GM12801 (cell line): ENCODE measurements around the gene PVALEF.

Experiments
- CTCF ChIP-seq: IDR thresholded peaks from one replicate; pipeline ENCODE4 v1.5.1; 2011; ENCODE audit warnings: control low read depth; ENCODE audit not compliant: insufficient read length; ENCODE audit errors: extremely low read depth

Gene PVALEF

DNA sequence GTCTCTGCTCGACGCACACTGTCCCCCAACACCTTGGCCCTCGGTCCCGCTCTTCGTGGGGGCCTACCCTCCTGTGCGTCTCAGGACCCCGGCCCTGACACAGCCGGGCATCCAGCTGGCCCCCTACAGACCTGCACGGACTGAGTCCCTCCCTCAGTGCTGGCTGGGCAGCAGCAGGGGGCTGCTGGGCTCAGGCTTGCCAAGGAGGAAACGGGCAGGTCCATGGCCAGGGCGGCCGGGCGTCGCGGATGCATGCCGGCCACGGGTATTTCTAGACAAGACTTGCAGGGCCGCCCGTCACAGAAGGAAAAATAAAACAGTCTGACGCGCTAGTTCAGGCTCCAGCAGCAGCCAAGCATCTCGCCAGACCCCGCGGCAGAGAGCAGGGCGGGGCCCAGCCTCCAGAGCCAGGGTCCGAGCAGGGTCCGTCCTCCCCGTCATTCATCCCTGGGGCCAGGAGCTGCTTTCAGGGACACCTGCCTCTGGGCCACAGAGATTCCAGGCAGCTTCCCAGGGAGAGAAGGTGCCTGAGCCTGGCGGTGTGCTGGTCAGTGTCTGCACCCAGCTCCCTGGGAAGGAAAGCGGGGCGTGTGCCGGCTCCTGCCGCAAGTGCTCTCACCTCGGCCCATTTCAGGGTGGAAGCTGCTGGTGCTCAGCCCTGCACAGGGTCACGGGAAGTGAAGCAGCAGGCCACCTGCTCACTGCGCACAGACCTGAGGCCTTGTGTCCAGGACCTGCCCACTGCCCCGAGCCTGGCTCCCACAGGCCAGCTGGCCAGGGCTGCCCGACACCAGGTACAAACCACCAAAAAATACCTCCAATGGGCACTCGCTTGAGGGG is 7.2 kb upstream of the PVALEF start:
- TF ChIP-seq CTCF, result no peak

- no peak for TF ChIP-seq CTCF
Measured at GRCh38 chr17:81158688-81159590, 6.4 kb upstream of the PVALEF start.

DNA sequence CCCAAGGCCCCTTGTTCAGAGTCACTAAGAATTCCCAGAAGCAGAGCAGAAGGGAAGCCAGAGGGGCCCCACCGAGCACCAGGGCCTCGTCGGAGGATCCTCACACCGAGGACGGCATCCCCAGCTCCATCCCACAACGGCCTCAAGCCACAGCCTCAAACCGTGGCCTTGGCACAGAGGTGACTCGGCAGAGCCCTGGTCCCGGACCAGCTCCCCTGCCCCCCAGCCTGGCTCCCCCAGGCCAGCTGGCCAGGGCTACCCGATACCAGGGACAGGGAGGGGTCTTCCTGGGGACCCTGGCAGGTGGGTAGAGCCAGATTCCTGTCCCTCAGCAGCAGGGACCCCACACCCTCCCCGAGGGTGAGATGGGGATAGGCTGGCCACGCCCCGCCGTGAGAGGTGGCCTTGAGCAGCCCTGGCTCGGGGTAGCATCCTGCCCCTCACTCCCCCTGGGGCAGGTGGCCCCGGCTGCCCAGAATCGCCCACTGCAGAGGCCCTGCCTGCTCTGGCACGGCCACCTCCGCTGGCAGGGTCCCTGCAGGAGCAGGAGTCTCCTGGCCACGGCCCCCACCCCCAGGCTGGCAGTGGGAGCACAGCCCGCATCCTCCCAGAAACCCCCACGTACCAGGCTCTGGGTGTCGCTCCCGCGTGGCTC is 5.6 kb upstream of the PVALEF start:
- TF ChIP-seq CTCF, result no peak

- TF ChIP-seq CTCF, result no peak
Measured at GRCh38 chr17:81160306-81160705, 5.0 kb upstream of the PVALEF start.

DNA sequence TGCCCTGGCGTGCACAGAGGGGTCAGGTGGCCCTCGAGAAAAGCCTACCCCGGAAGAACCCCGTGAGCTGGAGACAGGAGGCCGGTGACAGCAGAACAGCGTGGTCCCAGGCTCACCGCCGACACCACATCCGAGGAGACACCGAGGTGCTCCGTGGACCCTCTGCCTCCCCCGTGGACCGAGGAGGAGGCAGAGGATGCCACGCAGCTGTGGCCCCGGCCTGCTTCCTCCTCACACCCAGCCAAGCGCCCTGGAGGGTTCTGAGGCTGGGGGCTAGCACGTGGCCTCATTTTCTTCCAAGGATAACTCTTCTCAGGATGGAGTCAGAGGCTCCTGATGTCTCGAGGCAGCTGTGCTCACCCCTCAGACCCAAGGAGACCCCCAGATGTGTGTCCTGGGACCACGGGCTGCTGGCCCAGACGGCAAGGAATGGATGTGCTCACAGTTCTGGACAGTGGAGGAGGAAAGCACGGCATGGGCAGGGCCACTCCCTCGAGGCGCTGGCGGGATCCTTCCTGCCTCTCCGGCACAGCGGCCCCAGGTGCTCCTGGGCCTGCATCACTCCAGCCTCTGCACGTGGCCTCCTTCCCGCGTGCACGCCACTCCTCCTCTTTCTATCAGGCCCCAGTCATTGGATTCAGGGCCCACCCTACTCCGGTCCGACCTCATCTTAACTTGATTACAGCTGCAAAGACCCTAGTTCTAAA is 4.4 kb upstream of the PVALEF start:
- no peak for TF ChIP-seq CTCF

GRCh38 chr17:81161536-81161935 is 3.8 kb upstream of the PVALEF start:
- TF ChIP-seq CTCF, result no peak
